ENCODE results near the gene WDR46. TPM values are rescaled to one million over a fixed set of nuclear protein-coding genes. Genes with fewer than 3 reads are reported as not detected.
A peak's percentile ranks its signal among the peaks of the same experiment; 100 is the strongest.

The WDR46 gene
- total RNA-seq, 3 donors from 2014 or later, result 48.2 to 75.1 (median 58.8) TPM

GRCh38 chr6:33313709-33314514 is 24.9 kb upstream of the WDR46 start, which contains the start of gene TAPBP:
TAPBP (minus strand) TSS chr6:33314078; CDS start chr6:33314041, 37 bp downstream.
- Histone ChIP-seq H3K36me3 (no peaks in the 10 kb centered on the region), H3K27ac (peak within 1 kb of the TSS; percentile 98), H3K4me1 (peaks cover 4 to 39% of the 10 kb centered on the region in 2 donors), H3K4me3 (peak within 1 kb of the TSS; percentile 62 to 82 (median 80)), H3K9me3 (no peaks in the 10 kb centered on the region), H3K27me3 (no peaks in the 10 kb centered on the region)
- intact Hi-C loops (cut with DNase I; ENCODE audit: low total_unique reads), result no loop called here
- peak in 1 of 3 donors; percentile 8 for TF ChIP-seq CTCF (IDR thresholded peaks at IDR 0.05)
- peak; percentile 81 to 91 (median 88) for TF ChIP-seq POLR2AphosphoS5 (IDR thresholded peaks at IDR 0.05)
- peak; percentile 35 for TF ChIP-seq POLR2A (IDR thresholded peaks at IDR 0.05)
- DNase-seq (ENCODE audit: low spot score in 2 of 2), result peak; percentile 62 to 70

GRCh38 chr6:33313105-33313708 is 24.2 kb upstream of the WDR46 start:
- Histone ChIP-seq H3K36me3 (no peaks in the 10 kb centered on the region), H3K9me3 (no peaks in the 10 kb centered on the region), H3K27ac (peak overlapping the region; percentile 98), H3K27me3 (no peaks in the 10 kb centered on the region), H3K4me1 (peaks cover 4 to 32% of the 10 kb centered on the region in 2 donors), H3K4me3 (peak overlapping the region; percentile 62 to 82 (median 80))
- intact Hi-C loops (cut with DNase I; ENCODE audit: low total_unique reads), result no loop called here
- TF ChIP-seq CTCF (IDR thresholded peaks at IDR 0.05) (no peak), POLR2AphosphoS5 (IDR thresholded peaks at IDR 0.05) (peak in 1 of 3 donors; percentile 10)
- no peak for DNase-seq (ENCODE audit: low spot score in 2 of 2)

GRCh38 chr6:33312361-33313104 is 23.5 kb upstream of the WDR46 start:
- peak overlapping the region; percentile 62 to 82 (median 80) for H3K4me3 ChIP-seq
- no peak for TF ChIP-seq POLR2AphosphoS5 (IDR thresholded peaks at IDR 0.05)
- TF ChIP-seq CTCF (IDR thresholded peaks at IDR 0.05), result no peak
- no peak for TF ChIP-seq POLR2A (IDR thresholded peaks at IDR 0.05)
- H3K27me3 ChIP-seq, result no peaks in the 10 kb centered on the region
- DNase-seq (ENCODE audit: low spot score in 2 of 2), result peak; percentile 76 to 87
- peaks cover 4 to 32% of the 10 kb centered on the region in 2 donors for H3K4me1 ChIP-seq
- no peaks in the 10 kb centered on the region for H3K36me3 ChIP-seq
- H3K27ac ChIP-seq, result peak overlapping the region; percentile 98
- intact Hi-C loops (cut with DNase I; ENCODE audit: low total_unique reads), result no loop called here
- no peaks in the 10 kb centered on the region for H3K9me3 ChIP-seq

GRCh38 chr6:33306356-33306755 is 17.3 kb upstream of the WDR46 start:
- H3K4me3 ChIP-seq, result no peak overlapping the region
- H3K27me3 ChIP-seq, result no peaks in the 10 kb centered on the region
- no peak for DNase-seq (ENCODE audit: low spot score in 2 of 2)
- no peaks in the 10 kb centered on the region for H3K9me3 ChIP-seq
- TF ChIP-seq POLR2A (IDR thresholded peaks at IDR 0.05), result no peak
- no peak for TF ChIP-seq POLR2AphosphoS5 (IDR thresholded peaks at IDR 0.05)
- TF ChIP-seq CTCF (IDR thresholded peaks at IDR 0.05), result no peak
- no peaks in the 10 kb centered on the region for H3K4me1 ChIP-seq
- intact Hi-C loops (cut with DNase I; ENCODE audit: low total_unique reads), result no loop called here
- H3K27ac ChIP-seq, result no peak overlapping the region
- H3K36me3 ChIP-seq, result no peaks in the 10 kb centered on the region

Measured in breast epithelium (tissue), 4 donors.